Nephron progenitor cell (in vitro differentiated cells): ENCODE measurements around the gene B3GALT4.

ENCODE experiments used
- DNase-seq: peaks from one replicate; pipeline ENCODE4 v3.0.0; 2021
- H3K27ac Mint-ChIP-seq: 2 replicates; pipeline ENCODE4 v1.8.0; 2021; ENCODE audit warnings: mild to moderate bottlenecking, moderate library complexity, mixed read lengths
- H3K27me3 Mint-ChIP-seq: 2 replicates; pipeline ENCODE4 v1.8.0; 2021; ENCODE audit warnings: mild to moderate bottlenecking, low read depth, mixed read lengths; ENCODE audit not compliant: poor library complexity
- H3K36me3 Mint-ChIP-seq: 2 replicates; pipeline ENCODE4 v1.8.0; 2021; ENCODE audit warnings: low read depth, mixed read lengths
- H3K4me1 Mint-ChIP-seq: 2 replicates; pipeline ENCODE4 v1.8.0; 2021; ENCODE audit warnings: mixed read lengths
- H3K4me3 Mint-ChIP-seq: 2 replicates; pipeline ENCODE4 v1.8.0; 2021; ENCODE audit warnings: mild to moderate bottlenecking, moderate library complexity, mixed read lengths
- H3K9me3 Mint-ChIP-seq: 2 replicates; pipeline ENCODE4 v1.8.0; 2021; ENCODE audit warnings: mild to moderate bottlenecking, moderate library complexity, mixed read lengths
- CTCF ChIP-seq: fragments of 200-600 bp; sonication (generic); IDR thresholded peaks from 2 replicates; pipeline ENCODE4 v1.5.0; 2021; ENCODE audit warnings: antibody characterized with exemption

Gene B3GALT4

GRCh38 chr6:33297956-33298772 is 21.2 kb downstream of the B3GALT4 start:
- Mint-ChIP-seq H3K4me1 (peaks cover 43% of the 10 kb centered on the region), H3K4me3 (peak overlapping the region; percentile 98), H3K27me3 (peaks cover 3% of the 10 kb centered on the region), H3K9me3 (no peaks in the 10 kb centered on the region), H3K27ac (peak overlapping the region; percentile 100), H3K36me3 (peaks cover 7% of the 10 kb centered on the region)
- no peak for TF ChIP-seq CTCF
- peak; percentile 63 for DNase-seq

- TF ChIP-seq CTCF: no peak
- DNase-seq: peak; percentile 52
- Mint-ChIP-seq H3K27me3 (peaks cover 3% of the 10 kb centered on the region), H3K9me3 (no peaks in the 10 kb centered on the region), H3K4me3 (peak within 1 kb of the TSS; percentile 98), H3K27ac (peak within 1 kb of the TSS; percentile 100), H3K36me3 (peaks cover 4% of the 10 kb centered on the region), H3K4me1 (peaks cover 43% of the 10 kb centered on the region)
These were observed 21.9 kb downstream of the B3GALT4 start, which contains the start of gene RGL2 for GRCh38 chr6:33298773-33299236. Gene RGL2 (minus strand): TSS chr6:33298942. CDS start chr6:33298610, 332 bp downstream.

GRCh38 chr6:33299237-33299944 is 22.5 kb downstream of the B3GALT4 start:
- peak overlapping the region; percentile 98 for H3K4me3 Mint-ChIP-seq
- peaks cover 43% of the 10 kb centered on the region for H3K4me1 Mint-ChIP-seq
- H3K27ac Mint-ChIP-seq: peak overlapping the region; percentile 99

GRCh38 chr6:33301877-33302276 is 25.0 kb downstream of the B3GALT4 start:
- no peak for TF ChIP-seq CTCF
- DNase-seq: no peak
- no peaks in the 10 kb centered on the region for H3K36me3 Mint-ChIP-seq
- H3K4me3 Mint-ChIP-seq: peak overlapping the region; percentile 98
- H3K27me3 Mint-ChIP-seq: peaks cover 3% of the 10 kb centered on the region
- peaks cover 29% of the 10 kb centered on the region for H3K4me1 Mint-ChIP-seq
- H3K9me3 Mint-ChIP-seq: no peaks in the 10 kb centered on the region
- H3K27ac Mint-ChIP-seq: no peak overlapping the region

More at GRCh38 chr6:33299237-33299944, 22.5 kb downstream of the B3GALT4 start:
- no peaks in the 10 kb centered on the region for H3K36me3 Mint-ChIP-seq
- peaks cover 3% of the 10 kb centered on the region for H3K27me3 Mint-ChIP-seq
- DNase-seq: peak; percentile 91
- peak; percentile 61 for TF ChIP-seq CTCF
- no peaks in the 10 kb centered on the region for H3K9me3 Mint-ChIP-seq

- no peak for TF ChIP-seq CTCF
- Mint-ChIP-seq H3K4me1 (peaks cover 23% of the 10 kb centered on the region), H3K27me3 (peaks cover 3% of the 10 kb centered on the region), H3K36me3 (no peaks in the 10 kb centered on the region), H3K4me3 (no peak overlapping the region), H3K9me3 (no peaks in the 10 kb centered on the region), H3K27ac (no peak overlapping the region)
- no peak for DNase-seq
These were observed 27.3 kb downstream of the B3GALT4 start for GRCh38 chr6:33304216-33304615.
